Measurements from ENCODE around the gene OBSCN.

DNA sequence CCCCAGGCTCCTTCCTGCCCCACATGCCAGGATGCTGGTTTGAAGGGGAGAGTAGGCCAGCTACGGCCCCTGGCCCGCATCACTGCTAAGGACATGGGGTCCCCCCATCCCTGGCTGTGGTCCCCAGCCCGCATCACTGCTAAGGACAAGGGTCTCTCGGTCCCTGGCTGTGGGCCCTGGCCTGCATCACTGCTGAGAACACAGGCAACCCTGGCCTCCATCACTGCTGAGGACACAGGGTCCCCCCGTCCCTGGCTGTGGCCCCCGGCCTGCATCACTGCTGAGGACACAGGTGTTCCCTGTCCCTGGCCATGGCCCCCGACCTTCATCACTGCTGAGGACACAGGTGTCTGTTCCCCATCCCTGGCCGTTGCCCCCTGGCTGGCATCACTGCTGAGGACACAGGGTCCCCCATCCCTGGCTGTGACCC lies 448 bp upstream of the OBSCN start:
- TF ChIP-seq, protein P1, sequence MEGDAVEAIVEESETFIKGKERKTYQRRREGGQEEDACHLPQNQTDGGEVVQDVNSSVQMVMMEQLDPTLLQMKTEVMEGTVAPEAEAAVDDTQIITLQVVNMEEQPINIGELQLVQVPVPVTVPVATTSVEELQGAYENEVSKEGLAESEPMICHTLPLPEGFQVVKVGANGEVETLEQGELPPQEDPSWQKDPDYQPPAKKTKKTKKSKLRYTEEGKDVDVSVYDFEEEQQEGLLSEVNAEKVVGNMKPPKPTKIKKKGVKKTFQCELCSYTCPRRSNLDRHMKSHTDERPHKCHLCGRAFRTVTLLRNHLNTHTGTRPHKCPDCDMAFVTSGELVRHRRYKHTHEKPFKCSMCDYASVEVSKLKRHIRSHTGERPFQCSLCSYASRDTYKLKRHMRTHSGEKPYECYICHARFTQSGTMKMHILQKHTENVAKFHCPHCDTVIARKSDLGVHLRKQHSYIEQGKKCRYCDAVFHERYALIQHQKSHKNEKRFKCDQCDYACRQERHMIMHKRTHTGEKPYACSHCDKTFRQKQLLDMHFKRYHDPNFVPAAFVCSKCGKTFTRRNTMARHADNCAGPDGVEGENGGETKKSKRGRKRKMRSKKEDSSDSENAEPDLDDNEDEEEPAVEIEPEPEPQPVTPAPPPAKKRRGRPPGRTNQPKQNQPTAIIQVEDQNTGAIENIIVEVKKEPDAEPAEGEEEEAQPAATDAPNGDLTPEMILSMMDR (conservative IDR thresholded peaks at IDR 0.05; ENCODE audit: low read length): no peak
- TF ChIP-seq EZH2phosphoT487 (IDR thresholded peaks at IDR 0.05; ENCODE audit: borderline replicate concordance): no peak
